ENCODE measurements around the gene ILRUN.
"Not testable (repeated sequence)": the region's sequence is repeated elsewhere in the genome, so short reads cannot be mapped to it uniquely, and the experiment has no call there.

ILRUN gene

GRCh38 chr6:34731393-34732060 is 35.0 kb upstream of the ILRUN start:
- no peak for TF ChIP-seq CTCF (IDR thresholded peaks at IDR 0.05; ENCODE audit: low read depth, low read length)

GRCh38 chr6:34729631-34730470 is 33.3 kb upstream of the ILRUN start:
- no peak overlapping the region for H3K4me3 ChIP-seq (ENCODE audit: low read depth, low read length)
- H3K27ac ChIP-seq = no peak overlapping the region
- H3K36me3 ChIP-seq = no peaks in the 10 kb centered on the region
- TF ChIP-seq CTCF (IDR thresholded peaks at IDR 0.05; ENCODE audit: low read depth, low read length) = no peak
- no peaks in the 10 kb centered on the region for H3K27me3 ChIP-seq (ENCODE audit: insufficient read depth, low read depth, severe bottlenecking)
- DNase-seq = no peak
- H3K9me3 ChIP-seq (ENCODE audit: severe bottlenecking) = peaks cover 6% of the 10 kb centered on the region

More at GRCh38 chr6:34731393-34732060, 35.0 kb upstream of the ILRUN start:
- Histone ChIP-seq H3K36me3 (no peaks in the 10 kb centered on the region), H3K27me3 (ENCODE audit: insufficient read depth, low read depth, severe bottlenecking) (no peaks in the 10 kb centered on the region), H3K4me3 (ENCODE audit: low read depth, low read length) (no peak overlapping the region), H3K9me3 (ENCODE audit: severe bottlenecking) (no peaks in the 10 kb centered on the region), H3K27ac (no peak overlapping the region)
- DNase-seq = no peak

- no peak overlapping the region for H3K4me3 ChIP-seq (ENCODE audit: low read depth, low read length)
- TF ChIP-seq CTCF (IDR thresholded peaks at IDR 0.05; ENCODE audit: low read depth, low read length) = no peak
- H3K27ac ChIP-seq = no peak overlapping the region
- H3K27me3 ChIP-seq (ENCODE audit: insufficient read depth, low read depth, severe bottlenecking) = no peaks in the 10 kb centered on the region
- no peaks in the 10 kb centered on the region for H3K36me3 ChIP-seq
- no peak for DNase-seq
- H3K9me3 ChIP-seq (ENCODE audit: severe bottlenecking) = peaks cover 6% of the 10 kb centered on the region
These were observed 29.5 kb upstream of the ILRUN start for GRCh38 chr6:34726055-34726454.

- peaks cover 6% of the 10 kb centered on the region for H3K9me3 ChIP-seq (ENCODE audit: severe bottlenecking)
- no peaks in the 10 kb centered on the region for H3K36me3 ChIP-seq
- no peak overlapping the region for H3K27ac ChIP-seq
- H3K4me3 ChIP-seq (ENCODE audit: low read depth, low read length) = no peak overlapping the region
- no peak for TF ChIP-seq CTCF (IDR thresholded peaks at IDR 0.05; ENCODE audit: low read depth, low read length)
- H3K27me3 ChIP-seq (ENCODE audit: insufficient read depth, low read depth, severe bottlenecking) = no peaks in the 10 kb centered on the region
- peak; percentile 31 for DNase-seq
These were observed 26.6 kb upstream of the ILRUN start for GRCh38 chr6:34723203-34723602.

GRCh38 chr6:34722451-34722850 is 25.9 kb upstream of the ILRUN start:
- Histone ChIP-seq H3K4me3 (ENCODE audit: low read depth, low read length) (no peak overlapping the region), H3K27ac (no peak overlapping the region), H3K27me3 (ENCODE audit: insufficient read depth, low read depth, severe bottlenecking) (no peaks in the 10 kb centered on the region), H3K36me3 (no peaks in the 10 kb centered on the region), H3K9me3 (ENCODE audit: severe bottlenecking) (peaks cover 6% of the 10 kb centered on the region)
- TF ChIP-seq CTCF (IDR thresholded peaks at IDR 0.05; ENCODE audit: low read depth, low read length) = no peak
- DNase-seq = no peak

- H3K27ac ChIP-seq = peak overlapping the region; percentile 37
- peak; percentile 56 for DNase-seq
- not testable (repeated sequence) for H3K36me3 ChIP-seq; H3K9me3 ChIP-seq (ENCODE audit: severe bottlenecking); H3K27me3 ChIP-seq (ENCODE audit: insufficient read depth, low read depth, severe bottlenecking); H3K4me3 ChIP-seq (ENCODE audit: low read depth, low read length)
These were observed 23.6 kb upstream of the ILRUN start for GRCh38 chr6:34720160-34720559.

GRCh38 chr6:34719646-34720045 is 23.1 kb upstream of the ILRUN start:
- not testable (repeated sequence) for H3K27me3 ChIP-seq (ENCODE audit: insufficient read depth, low read depth, severe bottlenecking); H3K4me3 ChIP-seq (ENCODE audit: low read depth, low read length); H3K36me3 ChIP-seq; DNase-seq; H3K9me3 ChIP-seq (ENCODE audit: severe bottlenecking)
- H3K27ac ChIP-seq = peak overlapping the region; percentile 37

Measured in WERI-Rb-1 (cell line).